ENCODE results near the gene TAF3. TPM values are rescaled to one million over a fixed set of nuclear protein-coding genes. Genes with fewer than 3 reads are reported as not detected.

The TAF3 gene
- total and polyA plus RNA-seq, 2 donors (not counting 1 experiment from before 2014, with no cell fraction given), result 7.0 to 20.1 TPM

- Histone ChIP-seq H3K79me2 (ENCODE audit: control insufficient read depth, insufficient read depth, low read length) (no peaks in the 10 kb centered on the region), H3K9ac (ENCODE audit: low read length) (no peak overlapping the region), H4K20me1 (ENCODE audit: control insufficient read depth, insufficient read depth, low read length, poor library complexity, severe bottlenecking) (no peaks in the 10 kb centered on the region), H3K4me2 (replicated peaks; ENCODE audit: low read depth, low read length, poor library complexity, severe bottlenecking) (peak overlapping the region; percentile 84), H3K27ac (ENCODE audit: low read length in 2 of 2) (no peak overlapping the region), H3K36me3 (replicated peaks in 1 of 2; ENCODE audit: control extremely low read depth in 1 of 2, control insufficient read depth in 1 of 2, extremely low read depth in 1 of 2, insufficient read depth in 2 of 2, low read length in 1 of 2) (no peaks in the 10 kb centered on the region), H3K4me1 (ENCODE audit: control insufficient read depth in 2 of 2, insufficient read depth in 2 of 2, low read length in 2 of 2) (peaks cover 74 to 93% of the 10 kb centered on the region in 2 donors), H3K9me3 (ENCODE audit: control extremely low read depth in 1 of 3, control insufficient read depth in 2 of 3, insufficient read depth in 1 of 3, low read length in 2 of 3) (peaks cover 0 to 82% (median 0%) of the 10 kb centered on the region in 3 donors), H3K27me3 (replicated peaks in 1 of 4; ENCODE audit: control extremely low read depth in 1 of 4, control insufficient read depth in 3 of 4, insufficient read depth in 4 of 4, low read length in 3 of 4) (peaks cover 0 to 97% (median 71%) of the 10 kb centered on the region in 4 experiments), H3K4me3 (ENCODE audit: control extremely low read depth in 1 of 5, extremely low read depth in 1 of 5, insufficient read depth in 1 of 5, low read depth in 2 of 5, low read length in 4 of 5) (no peak overlapping the region), H2AFZ (ENCODE audit: insufficient read depth, low read depth, low read length, poor library complexity, severe bottlenecking) (no peak overlapping the region)
- H3K27ac Mint-ChIP-seq, result no peak overlapping the region
- ATAC-seq (ENCODE audit: low read depth) (no peak), DNase-seq (peak; percentile 48)
- peaks cover 70% of the 10 kb centered on the region for H3K27me3 Mint-ChIP-seq
- 21% methylated on average over 18 of the region's 29 CpGs for WGBS (ENCODE audit: insufficient coverage)
- TF ChIP-seq, protein P1, sequence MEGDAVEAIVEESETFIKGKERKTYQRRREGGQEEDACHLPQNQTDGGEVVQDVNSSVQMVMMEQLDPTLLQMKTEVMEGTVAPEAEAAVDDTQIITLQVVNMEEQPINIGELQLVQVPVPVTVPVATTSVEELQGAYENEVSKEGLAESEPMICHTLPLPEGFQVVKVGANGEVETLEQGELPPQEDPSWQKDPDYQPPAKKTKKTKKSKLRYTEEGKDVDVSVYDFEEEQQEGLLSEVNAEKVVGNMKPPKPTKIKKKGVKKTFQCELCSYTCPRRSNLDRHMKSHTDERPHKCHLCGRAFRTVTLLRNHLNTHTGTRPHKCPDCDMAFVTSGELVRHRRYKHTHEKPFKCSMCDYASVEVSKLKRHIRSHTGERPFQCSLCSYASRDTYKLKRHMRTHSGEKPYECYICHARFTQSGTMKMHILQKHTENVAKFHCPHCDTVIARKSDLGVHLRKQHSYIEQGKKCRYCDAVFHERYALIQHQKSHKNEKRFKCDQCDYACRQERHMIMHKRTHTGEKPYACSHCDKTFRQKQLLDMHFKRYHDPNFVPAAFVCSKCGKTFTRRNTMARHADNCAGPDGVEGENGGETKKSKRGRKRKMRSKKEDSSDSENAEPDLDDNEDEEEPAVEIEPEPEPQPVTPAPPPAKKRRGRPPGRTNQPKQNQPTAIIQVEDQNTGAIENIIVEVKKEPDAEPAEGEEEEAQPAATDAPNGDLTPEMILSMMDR (IDR thresholded peaks at IDR 0.05), result no peak
- CTCF ChIA-PET, result no interaction called here
- POLR2A ChIA-PET, result no interaction called here
- H3K4me1 Mint-ChIP-seq, result peaks cover 54% of the 10 kb centered on the region
- peak overlapping the region; percentile 16 for H3K4me3 Mint-ChIP-seq
- no peaks in the 10 kb centered on the region for H3K9me3 Mint-ChIP-seq (ENCODE audit: insufficient read depth)
- intact Hi-C loops (cut with micrococcal nuclease), result no loop called here
These were observed 230.1 kb downstream of the TAF3 start for GRCh38 chr10:8048281-8049008.

GRCh38 chr10:8049045-8049864 lies 230.9 kb downstream of the TAF3 start:
- Histone ChIP-seq H3K4me3 (ENCODE audit: control extremely low read depth in 1 of 5, extremely low read depth in 1 of 5, insufficient read depth in 1 of 5, low read depth in 2 of 5, low read length in 4 of 5) (no peak overlapping the region), H4K20me1 (ENCODE audit: control insufficient read depth, insufficient read depth, low read length, poor library complexity, severe bottlenecking) (no peaks in the 10 kb centered on the region), H3K27ac (ENCODE audit: low read length in 2 of 2) (no peak overlapping the region), H3K27me3 (replicated peaks in 1 of 4; ENCODE audit: control extremely low read depth in 1 of 4, control insufficient read depth in 3 of 4, insufficient read depth in 4 of 4, low read length in 3 of 4) (peaks cover 0 to 97% (median 67%) of the 10 kb centered on the region in 4 experiments), H3K79me2 (ENCODE audit: control insufficient read depth, insufficient read depth, low read length) (no peaks in the 10 kb centered on the region), H3K9ac (ENCODE audit: low read length) (no peak overlapping the region), H3K4me2 (replicated peaks; ENCODE audit: low read depth, low read length, poor library complexity, severe bottlenecking) (peak overlapping the region; percentile 84), H2AFZ (ENCODE audit: insufficient read depth, low read depth, low read length, poor library complexity, severe bottlenecking) (no peak overlapping the region), H3K4me1 (ENCODE audit: control insufficient read depth in 2 of 2, insufficient read depth in 2 of 2, low read length in 2 of 2) (peaks cover 76 to 93% of the 10 kb centered on the region in 2 donors), H3K9me3 (ENCODE audit: control extremely low read depth in 1 of 3, control insufficient read depth in 2 of 3, insufficient read depth in 1 of 3, low read length in 2 of 3) (peaks cover 0 to 81% (median 0%) of the 10 kb centered on the region in 3 donors), H3K36me3 (replicated peaks in 1 of 2; ENCODE audit: control extremely low read depth in 1 of 2, control insufficient read depth in 1 of 2, extremely low read depth in 1 of 2, insufficient read depth in 2 of 2, low read length in 1 of 2) (no peaks in the 10 kb centered on the region)
- peak overlapping the region; percentile 37 for H3K4me3 Mint-ChIP-seq
- no peak overlapping the region for H3K27ac Mint-ChIP-seq
- no peak for ATAC-seq (ENCODE audit: low read depth)
- POLR2A ChIA-PET, result no interaction called here
- intact Hi-C loops (cut with micrococcal nuclease), result no loop called here
- H3K4me1 Mint-ChIP-seq, result peaks cover 52% of the 10 kb centered on the region
- WGBS (ENCODE audit: insufficient coverage), result 9% methylated on average over 36 of the region's 51 CpGs
- peak; percentile 42 for DNase-seq
- TF ChIP-seq EZH2 (IDR thresholded peaks at IDR 0.05; ENCODE audit: borderline replicate concordance, insufficient read depth, low read depth, low read length, poor library complexity, severe bottlenecking), result no peak
- TF ChIP-seq, protein P1 (IDR thresholded peaks at IDR 0.05), result no peak
- H3K27me3 Mint-ChIP-seq, result peaks cover 69% of the 10 kb centered on the region
- CTCF ChIA-PET, result no interaction called here
- no peaks in the 10 kb centered on the region for H3K9me3 Mint-ChIP-seq (ENCODE audit: insufficient read depth)
